SK-N-MC (cell line): ENCODE results near the gene TRAPPC2L.

ENCODE experiments used
- DNase-seq: peaks from one replicate; pipeline ENCODE4 v3.0.0-alpha.2; 2011; ENCODE audit warnings: low read depth, low spot score
- H3K27ac ChIP-seq: fragments of 200-600 bp; sonication (generic); 2 replicates; pipeline ENCODE4 v1.5.1; 2016; ENCODE audit warnings: mixed run types
- H3K36me3 ChIP-seq: fragments of 200-600 bp; sonication (generic); 2 replicates; pipeline ENCODE4 v1.6.1; 2017; ENCODE audit warnings: antibody characterized with exemption, low read length, mixed read lengths; ENCODE audit not compliant: insufficient read depth
- H3K4me3 ChIP-seq: fragments of 200-600 bp; sonication (generic); 2 replicates; pipeline ENCODE4 v1.5.1; 2016
- H3K9ac ChIP-seq: fragments of 200-600 bp; sonication (generic); 2 replicates; pipeline ENCODE4 v1.8.0; 2017; ENCODE audit warnings: mixed run types, mixed read lengths; ENCODE audit not compliant: insufficient read length
- H3K9me3 ChIP-seq: fragments of 200-600 bp; sonication (generic); 2 replicates; pipeline ENCODE4 v1.6.1; 2017; ENCODE audit warnings: low read depth, mild to moderate bottlenecking, antibody characterized with exemption, low read length, moderate library complexity, mixed read lengths
- EZH2 ChIP-seq: fragments of 200-600 bp; sonication (generic); IDR thresholded peaks from one replicate; pipeline ENCODE4 v1.6.1; 2017; ENCODE audit warnings: antibody characterized with exemption
- FOXP2 ChIP-seq: optimal IDR thresholded peaks from 2 replicates; pipeline ENCODE3; 2011; ENCODE audit warnings: mild to moderate bottlenecking, moderate library complexity; ENCODE audit not compliant: insufficient read depth; ENCODE audit errors: extremely low read length, control extremely low read depth
- POLR2AphosphoS5 ChIP-seq: IDR thresholded peaks from 2 replicates; pipeline ENCODE4 v1.6.1; 2012; ENCODE audit warnings: mild to moderate bottlenecking, low read depth, low read length, borderline replicate concordance

The TRAPPC2L gene

GRCh38 chr16:88900662-88901052, 43.7 kb downstream of the TRAPPC2L start:
- no peaks in the 10 kb centered on the region for H3K9me3 ChIP-seq
- TF ChIP-seq POLR2AphosphoS5 (no peak), FOXP2 (no peak), EZH2 (no peak)
- no peak overlapping the region for H3K27ac ChIP-seq
- H3K4me3 ChIP-seq, result no peak overlapping the region
- no peak overlapping the region for H3K9ac ChIP-seq
- DNase-seq, result no peak
- no peaks in the 10 kb centered on the region for H3K36me3 ChIP-seq

GRCh38 chr16:88901718-88902337, 44.9 kb downstream of the TRAPPC2L start:
- TF ChIP-seq FOXP2, result no peak
- no peak for TF ChIP-seq POLR2AphosphoS5
- TF ChIP-seq EZH2, result no peak
- no peak overlapping the region for H3K9ac ChIP-seq
- no peak for DNase-seq
- no peak overlapping the region for H3K4me3 ChIP-seq
- H3K36me3 ChIP-seq, result no peaks in the 10 kb centered on the region
- H3K9me3 ChIP-seq, result no peaks in the 10 kb centered on the region
- H3K27ac ChIP-seq, result no peak overlapping the region

GRCh38 chr16:88902744-88903143, 45.8 kb downstream of the TRAPPC2L start:
- Histone ChIP-seq H3K27ac (no peak overlapping the region), H3K36me3 (no peaks in the 10 kb centered on the region), H3K9ac (no peak overlapping the region), H3K4me3 (no peak overlapping the region), H3K9me3 (no peaks in the 10 kb centered on the region)
- no peak for TF ChIP-seq POLR2AphosphoS5
- no peak for TF ChIP-seq FOXP2
- TF ChIP-seq EZH2, result no peak
- no peak for DNase-seq

- no peak for DNase-seq
- Histone ChIP-seq H3K27ac (no peak overlapping the region), H3K36me3 (no peaks in the 10 kb centered on the region), H3K4me3 (no peak overlapping the region), H3K9me3 (no peaks in the 10 kb centered on the region), H3K9ac (no peak overlapping the region)
- TF ChIP-seq EZH2, result no peak
- no peak for TF ChIP-seq POLR2AphosphoS5
- no peak for TF ChIP-seq FOXP2
These were observed 46.3 kb downstream of the TRAPPC2L start for GRCh38 chr16:88903267-88903666.

- no peaks in the 10 kb centered on the region for H3K36me3 ChIP-seq
- no peaks in the 10 kb centered on the region for H3K9me3 ChIP-seq
- no peak overlapping the region for H3K9ac ChIP-seq
- no peak overlapping the region for H3K27ac ChIP-seq
- H3K4me3 ChIP-seq, result no peak overlapping the region
- TF ChIP-seq FOXP2, result no peak
- TF ChIP-seq POLR2AphosphoS5, result no peak
- no peak for TF ChIP-seq EZH2
- DNase-seq, result no peak
These were observed 47.9 kb downstream of the TRAPPC2L start for GRCh38 chr16:88904676-88905365.

- Histone ChIP-seq H3K9me3 (no peaks in the 10 kb centered on the region), H3K4me3 (no peak overlapping the region), H3K27ac (no peak overlapping the region), H3K36me3 (no peaks in the 10 kb centered on the region), H3K9ac (no peak overlapping the region)
- TF ChIP-seq POLR2AphosphoS5 (no peak), FOXP2 (no peak), EZH2 (no peak)
- DNase-seq, result no peak
These were observed 48.6 kb downstream of the TRAPPC2L start for GRCh38 chr16:88905563-88905962.

- Histone ChIP-seq H3K9ac (no peak overlapping the region), H3K27ac (no peak overlapping the region), H3K9me3 (no peaks in the 10 kb centered on the region), H3K4me3 (no peak overlapping the region), H3K36me3 (no peaks in the 10 kb centered on the region)
- DNase-seq, result no peak
- TF ChIP-seq POLR2AphosphoS5 (no peak), EZH2 (no peak), FOXP2 (no peak)
These were observed 49.1 kb downstream of the TRAPPC2L start for GRCh38 chr16:88906020-88906419.

- no peak overlapping the region for H3K9ac ChIP-seq
- TF ChIP-seq POLR2AphosphoS5, result no peak
- no peak for TF ChIP-seq EZH2
- TF ChIP-seq FOXP2, result no peak
- H3K4me3 ChIP-seq, result no peak overlapping the region
- H3K27ac ChIP-seq, result no peak overlapping the region
- no peaks in the 10 kb centered on the region for H3K36me3 ChIP-seq
- no peak for DNase-seq
- H3K9me3 ChIP-seq, result no peaks in the 10 kb centered on the region
These were observed 49.7 kb downstream of the TRAPPC2L start for GRCh38 chr16:88906535-88907105.
